Small intestine (tissue), 7 donors: ENCODE data around the gene SH2D1B. TPM values are rescaled to one million over a fixed set of nuclear protein-coding genes. Genes with fewer than 3 reads are reported as not detected.

Source experiments
- DNase-seq, 2 donors: peaks; one replicate each; pipeline versions ENCODE4 v3.0.0 to v3.0.0-alpha.2; 2013
- FAIRE-seq: peaks from 2 replicates; lab custom pipeline; 2012; peaks lifted over from hg19 to GRCh38; lab: Jason Lieb, UNC
- H3K27ac ChIP-seq, 3 donors: one replicate each; pipeline ENCODE4 v1.5.1; 2013; ENCODE audit warnings: low read length in 2 of 3, mild to moderate bottlenecking in 2 of 3, control low read depth in 1 of 3, inconsistent platforms in 1 of 3, low read depth in 1 of 3, moderate library complexity in 1 of 3
- H3K27me3 ChIP-seq, 3 donors: one replicate each; pipeline ENCODE4 v1.6.1; 2013; ENCODE audit warnings: low read length in 3 of 3, inconsistent platforms in 1 of 3; ENCODE audit not compliant: control insufficient read depth in 3 of 3, insufficient read depth in 3 of 3
- H3K36me3 ChIP-seq, 3 donors: one replicate each; pipeline ENCODE4 v1.6.1; 2013; ENCODE audit warnings: low read length in 3 of 3, inconsistent platforms in 1 of 3, low read depth in 1 of 3, mild to moderate bottlenecking in 1 of 3, moderate library complexity in 1 of 3; ENCODE audit not compliant: control insufficient read depth in 3 of 3, insufficient read depth in 2 of 3
- H3K4me1 ChIP-seq, 3 donors: one replicate each; pipeline ENCODE4 v1.6.1; 2013; ENCODE audit warnings: low read length in 2 of 3, inconsistent platforms in 1 of 3, low read depth in 1 of 3, mild to moderate bottlenecking in 1 of 3, moderate library complexity in 1 of 3; ENCODE audit not compliant: control insufficient read depth in 3 of 3, insufficient read depth in 2 of 3
- H3K4me3 ChIP-seq, 3 donors: one replicate each; pipeline ENCODE4 v1.5.1; 2013; ENCODE audit warnings: low read length in 3 of 3, control low read depth in 1 of 3, inconsistent platforms in 1 of 3, low read depth in 1 of 3, mild to moderate bottlenecking in 1 of 3, moderate library complexity in 1 of 3
- H3K9me3 ChIP-seq, 2 donors: one replicate each; pipeline ENCODE4 v1.6.1; 2013; ENCODE audit warnings: low read depth in 1 of 2, low read length in 1 of 2; ENCODE audit not compliant: control insufficient read depth in 2 of 2, insufficient read depth in 1 of 2
- WGBS, 3 donors: extraction: QIAGEN DNeasy Blood & Tissue Kit; methylation state at CpG; one replicate each; pipeline ENCODE4 v1.1.7; 2013; 5-methylcytosine and 5-hydroxymethylcytosine counted together
- polyA plus RNA-seq, 4 donors: library from polyadenylated mRNA; stranded (reverse) in 3 of 4; unstranded in 1 of 4; fragments of 200-250 nt in 3 of 4; fragments of 120-200 nt in 1 of 4; gene quantifications; one replicate each; pipeline versions ENCODE4 v1.2.1 to v1.2.3, GENCODE V29; 2013
- donor health status: healthy with polysubstance abuse.
- donor health status: control.
- donor health status: control.
- donor health status: Bipolar disorder and iron deficiency.
- donor health status: healthy.

Gene SH2D1B
- polyA plus RNA-seq, 4 donors: 0.33 to 2.0 (median 1.0) TPM

GRCh38 chr1:162396201-162396906 is 15.6 kb downstream of the SH2D1B start:
- FAIRE-seq: no peak
- H3K9me3 ChIP-seq: no peaks in the 10 kb centered on the region
- 70 to 84% (median 77%) methylated on average over 3 of the region's 3 CpGs for WGBS, 3 donors

DNA sequence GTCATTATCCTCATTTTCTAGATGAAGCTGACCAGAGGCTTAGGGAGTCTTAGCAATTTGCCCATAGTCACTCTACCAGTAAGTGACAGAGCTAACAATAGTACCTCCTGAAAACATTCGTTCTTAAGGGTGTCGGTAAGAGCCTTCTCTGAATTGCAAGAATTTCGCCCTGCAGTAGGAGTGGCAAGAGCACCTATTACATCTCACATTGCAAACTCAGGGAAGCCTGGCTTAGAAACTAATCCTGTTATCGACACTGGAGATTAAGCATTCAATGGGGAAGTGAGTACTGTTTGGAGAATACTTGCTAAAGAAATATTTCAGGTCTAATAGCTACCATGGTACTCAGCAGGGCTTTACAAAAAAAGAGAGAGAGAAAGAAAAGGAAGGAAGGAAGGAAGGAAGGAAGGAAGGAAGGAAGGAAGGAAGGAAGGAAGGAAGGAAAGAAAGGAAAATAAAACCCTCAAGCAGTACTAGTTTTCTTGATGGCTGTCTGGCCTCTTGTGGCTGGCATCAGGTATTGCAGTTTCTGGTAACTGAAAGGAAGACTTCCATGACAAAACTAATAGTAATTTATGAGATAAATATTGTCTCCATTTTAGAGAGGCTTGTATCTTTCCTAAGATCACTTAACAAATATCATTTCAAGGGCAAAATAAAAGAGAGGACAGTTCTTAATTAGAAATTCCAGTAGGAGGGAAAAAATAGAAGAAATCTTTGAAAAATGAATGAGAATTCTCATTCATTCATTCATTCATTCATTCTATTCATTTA is 20.0 kb downstream of the SH2D1B start:
- DNase-seq: peak; percentile 62 to 74
- FAIRE-seq: peak; percentile 41

More at GRCh38 chr1:162396201-162396906, 15.6 kb downstream of the SH2D1B start:
- no peaks in the 10 kb centered on the region for H3K36me3 ChIP-seq
- H3K4me1 ChIP-seq: peaks cover 0 to 5% (median 3%) of the 10 kb centered on the region in 3 donors
- H3K27ac ChIP-seq: no peak overlapping the region
- peaks cover 0 to 6% (median 3%) of the 10 kb centered on the region in 3 donors for H3K27me3 ChIP-seq
- no peak for DNase-seq
- H3K4me3 ChIP-seq: no peak overlapping the region

DNA sequence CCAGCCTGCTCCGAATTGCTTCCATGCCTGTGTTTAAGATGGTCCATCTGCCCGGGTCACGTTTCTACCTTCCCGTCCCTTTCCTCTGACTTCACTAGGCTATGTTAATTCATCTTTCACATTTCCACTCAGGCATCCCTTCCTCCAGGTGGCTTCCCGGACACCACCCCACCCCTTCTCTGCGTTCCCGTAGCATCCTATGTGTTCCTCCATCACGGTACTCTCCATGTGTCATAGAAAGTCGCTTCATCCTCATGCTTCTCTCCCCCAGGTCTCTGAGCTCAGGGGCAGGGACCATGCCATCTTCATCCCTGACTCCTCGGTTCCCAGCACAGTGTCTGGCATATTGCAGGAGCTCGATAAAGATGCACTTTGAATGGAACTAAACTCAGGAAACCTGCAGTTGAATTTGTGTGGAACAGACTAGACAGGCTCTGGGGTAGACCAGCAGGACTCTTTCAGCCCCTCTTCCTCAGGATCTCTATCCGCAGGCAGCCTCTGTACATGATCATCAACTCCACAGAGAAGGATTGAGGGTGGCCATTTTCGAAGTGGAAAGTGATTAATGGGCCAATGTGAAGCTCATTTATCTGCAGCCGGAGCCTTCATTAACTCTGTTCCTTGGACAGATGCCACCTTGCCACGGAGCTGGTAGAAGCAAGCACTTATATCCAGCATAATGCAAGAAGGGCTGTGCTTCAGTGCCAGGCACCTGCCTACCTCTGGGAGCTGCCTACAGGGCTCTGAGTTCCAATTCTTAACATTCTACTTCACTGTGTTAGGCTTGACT is 21.3 kb downstream of the SH2D1B start:
- H3K4me3 ChIP-seq: no peak overlapping the region
- FAIRE-seq (no peak), DNase-seq (peak in 1 of 2 donors; percentile 31)
- H3K9me3 ChIP-seq: no peaks in the 10 kb centered on the region
- WGBS, 3 donors: 67 to 76% (median 71%) methylated on average over 15 of the region's 15 CpGs
- H3K4me1 ChIP-seq: peaks cover 0 to 29% (median 7%) of the 10 kb centered on the region in 3 donors
- H3K27ac ChIP-seq: peak overlapping the region in 1 of 3 donors; percentile 44
- no peaks in the 10 kb centered on the region for H3K27me3 ChIP-seq
- peaks cover 0 to 7% (median 0%) of the 10 kb centered on the region in 3 donors for H3K36me3 ChIP-seq

More for the DNA sequence above, 20.0 kb downstream of the SH2D1B start:
- Histone ChIP-seq H3K9me3 (no peaks in the 10 kb centered on the region), H3K4me1 (peaks cover 0 to 29% (median 7%) of the 10 kb centered on the region in 3 donors), H3K27ac (no peak overlapping the region), H3K36me3 (no peaks in the 10 kb centered on the region), H3K4me3 (no peak overlapping the region), H3K27me3 (no peaks in the 10 kb centered on the region)
- 24 to 50% (median 46%) methylated on average over 4 of the region's 4 CpGs for WGBS, 3 donors

GRCh38 chr1:162389971-162390370 is 22.0 kb downstream of the SH2D1B start:
- Histone ChIP-seq H3K36me3 (peaks cover 0 to 13% (median 0%) of the 10 kb centered on the region in 3 donors), H3K9me3 (no peaks in the 10 kb centered on the region), H3K4me3 (no peak overlapping the region), H3K4me1 (peaks cover 0 to 29% (median 7%) of the 10 kb centered on the region in 3 donors), H3K27me3 (no peaks in the 10 kb centered on the region), H3K27ac (peak overlapping the region in 1 of 3 donors; percentile 44)
- WGBS, 3 donors: 80 to 83% (median 81%) methylated on average over 9 of the region's 9 CpGs
- FAIRE-seq: no peak
- DNase-seq: peak in 1 of 2 donors; percentile 73

DNA sequence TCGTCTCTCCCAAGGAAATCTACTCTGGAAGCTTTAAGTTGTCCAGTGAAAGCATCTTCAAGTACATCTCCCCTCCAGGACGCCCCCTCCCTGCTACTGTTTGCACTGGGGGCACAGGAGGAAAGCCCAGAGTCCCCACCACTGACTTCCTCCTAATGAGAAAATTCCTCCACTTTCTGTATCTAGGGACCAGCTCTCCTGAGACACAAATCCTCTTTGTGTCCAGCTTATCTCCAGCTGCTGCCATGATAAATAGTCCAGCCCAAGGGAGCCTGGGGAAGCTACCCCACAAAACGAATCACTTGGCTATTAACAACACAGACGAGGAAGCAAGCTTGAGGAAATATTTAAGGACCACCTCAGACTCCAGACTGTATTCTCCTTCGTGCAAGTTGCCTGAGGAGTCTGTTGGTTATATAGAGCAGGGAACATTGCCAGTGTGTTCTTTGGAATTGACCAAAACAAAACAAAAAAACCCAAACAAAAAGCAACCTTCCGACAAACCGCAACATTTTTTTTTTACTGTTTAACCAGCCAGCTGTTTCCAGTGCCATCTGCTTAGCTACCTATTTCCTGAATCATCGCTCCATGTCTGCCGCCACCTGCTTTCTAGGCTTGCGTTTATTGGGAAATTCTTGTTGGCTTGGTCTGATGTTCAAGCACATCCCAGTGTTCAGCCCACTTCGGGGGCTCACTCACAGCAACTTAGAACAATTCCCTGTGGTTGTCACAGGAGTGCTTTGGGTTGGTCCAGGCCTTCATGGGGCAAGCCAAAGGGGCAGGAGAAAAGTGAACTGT is 22.7 kb downstream of the SH2D1B start:
- FAIRE-seq (no peak), DNase-seq (peak; percentile 32 to 45)
- Histone ChIP-seq H3K4me1 (peaks cover 0 to 29% (median 9%) of the 10 kb centered on the region in 3 donors), H3K36me3 (peaks cover 0 to 21% (median 5%) of the 10 kb centered on the region in 3 donors), H3K9me3 (no peaks in the 10 kb centered on the region), H3K27ac (peak overlapping the region in 1 of 3 donors; percentile 44), H3K27me3 (no peaks in the 10 kb centered on the region), H3K4me3 (no peak overlapping the region)
- 16 to 28% (median 23%) methylated on average over 11 of the region's 11 CpGs for WGBS, 3 donors

DNA sequence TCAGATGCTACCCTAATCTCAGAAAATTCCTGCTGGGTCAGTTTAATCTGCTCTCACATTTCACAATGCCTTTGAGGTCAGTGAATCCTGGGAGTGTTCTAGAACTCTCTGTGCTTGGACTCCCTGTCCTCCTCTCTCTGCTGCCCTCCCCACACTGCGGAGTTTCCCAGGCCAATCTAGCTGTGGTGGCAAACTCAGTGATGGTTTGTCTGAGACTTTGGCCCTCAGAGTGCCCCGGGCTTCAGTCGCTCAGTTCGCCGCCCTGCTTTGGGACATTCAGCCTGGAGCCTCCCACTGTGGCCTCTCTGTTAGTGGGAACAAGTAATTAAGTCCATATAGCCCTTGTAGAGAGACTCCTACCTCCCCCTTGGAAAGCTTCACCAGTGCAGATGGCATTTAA is 23.3 kb downstream of the SH2D1B start:
- Histone ChIP-seq H3K27me3 (no peaks in the 10 kb centered on the region), H3K36me3 (peaks cover 0 to 27% (median 5%) of the 10 kb centered on the region in 3 donors), H3K4me1 (peaks cover 0 to 29% (median 10%) of the 10 kb centered on the region in 3 donors), H3K9me3 (no peaks in the 10 kb centered on the region), H3K4me3 (no peak overlapping the region), H3K27ac (peak overlapping the region in 1 of 3 donors; percentile 44)
- FAIRE-seq (no peak), DNase-seq (peak in 1 of 2 donors; percentile 79)
- WGBS, 3 donors: 44 to 75% (median 57%) methylated on average over 5 of the region's 5 CpGs

GRCh38 chr1:162388083-162388594 is 23.8 kb downstream of the SH2D1B start:
- Histone ChIP-seq H3K27me3 (no peaks in the 10 kb centered on the region), H3K4me3 (no peak overlapping the region), H3K9me3 (no peaks in the 10 kb centered on the region), H3K27ac (no peak overlapping the region), H3K4me1 (peaks cover 0 to 33% (median 10%) of the 10 kb centered on the region in 3 donors), H3K36me3 (peaks cover 0 to 32% (median 5%) of the 10 kb centered on the region in 3 donors)
- DNase-seq (no peak), FAIRE-seq (no peak)
- 85 to 96% (median 93%) methylated on average over 8 of the region's 8 CpGs for WGBS, 3 donors
